Dendritic cell treated with granulocyte-macrophage colony-stimulating factor and Interleukin-4, amounts not matched to agents 40 ng/mL and 50 ng/mL, for 4 days (primary cell): ENCODE results near the gene CDYL.

ENCODE experiments used
- H3K27ac Mint-ChIP-seq: one replicate; pipeline ENCODE4 v1.8.0; 2022; ENCODE audit warnings: mild to moderate bottlenecking, mixed read lengths
- H3K27me3 Mint-ChIP-seq: one replicate; pipeline ENCODE4 v1.8.0; 2022; ENCODE audit warnings: mild to moderate bottlenecking, mixed read lengths
- H3K36me3 Mint-ChIP-seq: one replicate; pipeline ENCODE4 v1.8.0; 2022; ENCODE audit warnings: low read depth, mixed read lengths
- H3K4me1 Mint-ChIP-seq: one replicate; pipeline ENCODE4 v1.8.0; 2022; ENCODE audit warnings: low read depth, mixed read lengths
- H3K4me3 Mint-ChIP-seq: one replicate; pipeline ENCODE4 v1.8.0; 2022; ENCODE audit warnings: mild to moderate bottlenecking, moderate library complexity, mixed read lengths
- H3K9me3 Mint-ChIP-seq: one replicate; pipeline ENCODE4 v1.8.0; 2022; ENCODE audit warnings: mixed read lengths
- intact Hi-C: fragments of 100-400 bp; cut with micrococcal nuclease; formaldehyde crosslinking; loops from one replicate; pipeline ENCODE4 v1.15.0; 2022

CDYL gene

DNA sequence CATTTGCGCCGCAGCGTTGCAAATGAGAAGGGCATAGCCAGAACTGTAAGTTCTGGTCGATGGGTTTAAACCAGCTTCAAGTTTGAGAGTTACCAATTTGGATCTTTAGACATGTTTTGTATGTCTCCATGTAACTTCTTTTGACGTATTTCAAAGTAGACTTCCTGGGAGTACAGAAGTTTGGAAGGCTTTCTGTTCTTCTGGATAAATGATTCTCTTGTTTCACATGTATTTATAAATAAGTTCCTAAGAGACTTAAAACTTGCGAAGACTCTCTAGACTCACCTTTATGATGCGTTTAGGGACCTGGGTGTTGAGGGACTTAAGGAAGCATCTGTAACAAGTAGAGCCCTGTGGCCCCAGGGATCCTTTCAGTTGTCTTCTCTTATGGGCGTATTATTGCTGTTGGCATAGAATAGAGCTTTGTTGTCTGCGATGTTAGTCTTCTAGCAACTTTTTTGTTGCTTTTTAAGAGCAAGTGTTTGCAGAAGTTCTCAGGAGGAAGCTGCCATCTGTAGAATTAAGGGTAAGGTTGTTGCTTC lies 1.3 kb downstream of the CDYL start:
- peaks cover 64% of the 10 kb centered on the region for H3K4me1 Mint-ChIP-seq
- peak overlapping the region; percentile 74 for H3K27ac Mint-ChIP-seq
- H3K36me3 Mint-ChIP-seq: no peaks in the 10 kb centered on the region
- H3K4me3 Mint-ChIP-seq: peak overlapping the region; percentile 84
- no peaks in the 10 kb centered on the region for H3K9me3 Mint-ChIP-seq
- intact Hi-C loops: loop anchor here (5.0 to 10.0 kb wide), 2 partner anchors 463 to 640 kb away; partner anchors contain the start of gene ECI2
- H3K27me3 Mint-ChIP-seq: peaks cover 19% of the 10 kb centered on the region

- H3K4me1 Mint-ChIP-seq: peaks cover 66% of the 10 kb centered on the region
- peaks cover 15% of the 10 kb centered on the region for H3K27me3 Mint-ChIP-seq
- no peaks in the 10 kb centered on the region for H3K9me3 Mint-ChIP-seq
- H3K36me3 Mint-ChIP-seq: no peaks in the 10 kb centered on the region
- H3K4me3 Mint-ChIP-seq: peak overlapping the region; percentile 84
- peak overlapping the region; percentile 74 for H3K27ac Mint-ChIP-seq
- intact Hi-C loops: loop anchor here (5.0 to 10.0 kb wide), 2 partner anchors 463 to 641 kb away; partner anchors contain the start of gene ECI2
Measured at GRCh38 chr6:4778086-4778485, 1.9 kb downstream of the CDYL start.

- Mint-ChIP-seq H3K27ac (no peak overlapping the region), H3K9me3 (peaks cover 7% of the 10 kb centered on the region), H3K27me3 (no peaks in the 10 kb centered on the region), H3K4me1 (peaks cover 66% of the 10 kb centered on the region), H3K4me3 (no peak overlapping the region), H3K36me3 (peaks cover 6% of the 10 kb centered on the region)
- intact Hi-C loops: loop anchor here (10.0 kb wide), 1 partner anchor 154 kb away; no protein-coding TSS in a partner anchor
Measured at GRCh38 chr6:4780360-4780812, 4.2 kb downstream of the CDYL start.

DNA sequence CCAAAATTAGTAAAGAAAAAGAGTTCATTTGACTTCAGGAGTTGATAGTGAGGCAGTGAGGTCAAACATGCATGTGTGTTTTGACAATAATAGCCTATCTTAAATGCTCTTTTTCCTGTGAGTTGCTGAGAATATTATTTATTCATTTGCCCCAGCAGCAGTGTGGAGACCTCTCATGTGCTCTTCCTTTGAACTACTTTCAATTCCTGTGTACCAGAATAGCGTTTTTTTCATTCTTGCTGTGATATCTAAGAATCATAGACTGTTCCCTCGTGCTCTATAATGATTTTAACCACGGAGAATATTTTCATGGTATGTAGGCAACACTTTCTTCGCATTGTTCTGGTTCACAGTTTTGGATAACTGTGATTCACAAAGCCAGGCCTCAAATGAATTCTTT lies 5.2 kb downstream of the CDYL start:
- no peaks in the 10 kb centered on the region for H3K27me3 Mint-ChIP-seq
- intact Hi-C loops: loop anchor here (10.0 kb wide), 1 partner anchor 153 kb away; no protein-coding TSS in a partner anchor
- H3K4me1 Mint-ChIP-seq: peaks cover 70% of the 10 kb centered on the region
- H3K9me3 Mint-ChIP-seq: peaks cover 7% of the 10 kb centered on the region
- H3K27ac Mint-ChIP-seq: no peak overlapping the region
- H3K4me3 Mint-ChIP-seq: no peak overlapping the region
- peaks cover 6% of the 10 kb centered on the region for H3K36me3 Mint-ChIP-seq

DNA sequence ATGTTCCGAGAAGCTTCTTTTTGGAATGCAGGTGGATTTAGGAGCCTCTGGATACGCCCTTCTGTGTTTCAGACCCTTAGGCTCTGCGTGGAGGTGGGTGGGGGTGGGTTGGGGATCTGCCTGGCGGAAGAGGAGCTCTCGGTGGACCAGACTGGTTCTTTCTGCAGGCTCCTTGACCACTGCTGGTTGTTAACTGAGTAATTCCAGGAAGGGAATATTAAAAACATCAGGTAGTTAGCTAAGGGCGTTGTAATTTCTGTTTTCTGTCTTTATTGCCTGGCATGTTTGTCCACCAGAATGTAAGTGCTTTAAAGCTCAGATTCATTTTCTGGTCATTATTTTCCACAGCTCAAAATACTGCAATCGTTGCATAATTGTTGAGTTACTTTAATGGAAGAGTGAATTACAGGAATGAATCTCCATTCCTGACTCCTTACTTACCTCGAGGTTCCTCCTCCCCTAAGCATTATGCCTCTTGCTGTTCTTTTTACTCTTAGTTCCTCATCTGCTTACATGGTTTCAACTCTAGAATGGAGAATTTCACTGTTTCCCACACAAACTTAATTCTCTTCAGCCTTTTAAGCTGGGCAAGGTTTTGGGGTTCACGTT lies 5.9 kb downstream of the CDYL start:
- peaks cover 76% of the 10 kb centered on the region for H3K4me1 Mint-ChIP-seq
- H3K27me3 Mint-ChIP-seq: no peaks in the 10 kb centered on the region
- peaks cover 6% of the 10 kb centered on the region for H3K36me3 Mint-ChIP-seq
- no peak overlapping the region for H3K27ac Mint-ChIP-seq
- intact Hi-C loops: loop anchor here (10.0 kb wide), 1 partner anchor 153 kb away; no protein-coding TSS in a partner anchor
- H3K9me3 Mint-ChIP-seq: peaks cover 7% of the 10 kb centered on the region
- H3K4me3 Mint-ChIP-seq: no peak overlapping the region

DNA sequence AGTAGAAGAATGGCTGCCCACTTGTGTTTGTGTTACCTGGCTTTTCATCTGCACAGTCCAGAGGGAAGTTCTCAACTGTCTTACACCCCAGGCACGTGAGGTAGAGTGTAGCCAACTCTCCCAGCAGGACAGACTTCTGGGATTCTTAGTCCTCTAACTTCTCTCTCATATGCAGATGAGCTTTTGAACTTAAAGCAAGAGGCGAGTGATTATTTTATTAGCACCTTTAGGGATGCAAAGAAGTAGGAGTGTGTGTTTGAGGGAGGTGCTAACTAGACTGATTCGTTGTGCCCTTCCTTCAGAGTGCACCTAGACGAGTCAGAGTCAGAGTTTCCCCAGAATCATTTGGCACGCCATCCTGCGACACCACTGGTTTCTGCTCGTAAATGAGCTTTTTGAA lies 10.8 kb downstream of the CDYL start:
- H3K4me3 Mint-ChIP-seq: no peak overlapping the region
- no peak overlapping the region for H3K27ac Mint-ChIP-seq
- H3K4me1 Mint-ChIP-seq: peaks cover 66% of the 10 kb centered on the region
- peaks cover 7% of the 10 kb centered on the region for H3K9me3 Mint-ChIP-seq
- no peaks in the 10 kb centered on the region for H3K27me3 Mint-ChIP-seq
- intact Hi-C loops: loop anchor here (10.0 kb wide), 1 partner anchor 148 kb away; no protein-coding TSS in a partner anchor
- H3K36me3 Mint-ChIP-seq: peaks cover 13% of the 10 kb centered on the region

GRCh38 chr6:4788482-4788881 lies 12.3 kb downstream of the CDYL start:
- Mint-ChIP-seq H3K4me3 (no peak overlapping the region), H3K36me3 (peaks cover 11% of the 10 kb centered on the region), H3K27me3 (no peaks in the 10 kb centered on the region), H3K4me1 (peaks cover 57% of the 10 kb centered on the region), H3K27ac (no peak overlapping the region), H3K9me3 (peaks cover 5% of the 10 kb centered on the region)
- intact Hi-C loops: loop anchor here (10.0 kb wide), 1 partner anchor 146 kb away; no protein-coding TSS in a partner anchor

DNA sequence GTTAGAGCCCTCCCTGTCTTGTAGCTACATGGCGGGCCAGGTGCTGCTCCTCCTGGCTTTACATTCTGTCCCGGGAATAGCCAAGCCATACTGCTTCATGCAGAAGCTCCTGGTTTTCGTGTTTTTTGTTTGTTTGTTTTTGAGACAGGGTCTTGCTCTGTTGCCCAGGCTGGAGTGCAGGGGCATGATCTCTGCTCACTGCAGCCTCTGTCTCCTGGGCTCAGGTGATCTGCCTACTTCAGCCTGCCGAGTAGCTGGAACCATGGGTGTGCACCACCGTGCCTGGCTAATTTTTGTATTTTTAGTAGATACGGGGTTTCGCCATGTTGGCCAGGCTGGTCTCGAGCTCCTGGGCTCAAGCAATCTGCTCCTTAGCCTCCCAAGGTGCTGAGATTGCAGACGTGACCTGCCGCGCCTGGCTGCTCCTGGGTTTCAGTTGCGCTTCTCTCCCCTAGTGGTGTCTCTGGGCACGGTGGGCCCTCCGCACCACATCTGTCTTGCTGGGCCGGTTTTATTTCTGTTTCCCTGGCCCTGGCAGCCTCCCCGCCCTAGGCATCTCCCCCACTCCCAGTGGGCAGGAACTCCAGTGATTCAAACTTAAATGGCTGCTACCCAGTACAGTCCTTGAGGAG lies 12.9 kb downstream of the CDYL start:
- Mint-ChIP-seq H3K36me3 (peaks cover 6% of the 10 kb centered on the region), H3K9me3 (no peaks in the 10 kb centered on the region), H3K4me3 (no peak overlapping the region), H3K27me3 (no peaks in the 10 kb centered on the region), H3K27ac (peak overlapping the region; percentile 7), H3K4me1 (peaks cover 51% of the 10 kb centered on the region)
- intact Hi-C loops: loop anchor here (10.0 kb wide), 1 partner anchor 146 kb away; no protein-coding TSS in a partner anchor

DNA sequence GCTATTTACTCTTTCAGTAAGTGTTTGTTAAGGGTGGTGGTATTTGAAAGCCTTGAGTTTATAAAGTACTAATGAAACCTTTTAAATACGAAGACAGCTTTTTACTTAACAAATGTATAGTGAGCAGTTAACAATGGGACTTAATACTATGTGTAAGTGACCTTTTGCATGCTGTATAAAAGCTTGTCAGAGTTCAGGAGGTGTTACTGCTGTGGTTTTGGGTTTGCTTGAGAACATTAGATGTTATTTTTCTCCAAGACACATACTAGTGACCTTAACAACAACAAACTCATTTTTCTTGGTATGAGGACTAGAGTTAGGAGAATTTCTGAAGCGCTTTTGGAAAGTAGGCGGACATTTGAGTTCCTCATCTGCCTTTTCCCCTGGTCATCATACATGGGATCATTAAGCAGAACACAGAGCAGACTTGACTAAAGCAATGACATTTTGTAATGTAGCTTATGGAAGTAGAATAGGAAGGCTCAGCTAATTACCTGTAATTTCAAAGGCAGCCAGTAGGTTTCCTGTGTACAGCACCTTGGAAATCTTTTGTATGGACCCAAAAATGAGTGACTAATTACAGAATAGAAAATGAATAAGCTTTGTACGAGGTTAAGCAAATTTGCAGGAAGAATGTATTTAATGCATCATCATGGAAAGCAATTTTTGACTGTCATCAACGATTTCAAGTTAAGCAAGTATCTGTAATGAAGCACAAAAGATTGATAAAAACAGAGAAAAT lies 14.1 kb downstream of the CDYL start:
- Mint-ChIP-seq H3K4me1 (peaks cover 45% of the 10 kb centered on the region), H3K36me3 (peaks cover 6% of the 10 kb centered on the region), H3K27ac (no peak overlapping the region), H3K9me3 (no peaks in the 10 kb centered on the region), H3K4me3 (no peak overlapping the region), H3K27me3 (no peaks in the 10 kb centered on the region)
- intact Hi-C loops: no loop called here

GRCh38 chr6:4794140-4794707 lies 18.0 kb downstream of the CDYL start:
- Mint-ChIP-seq H3K27ac (no peak overlapping the region), H3K36me3 (no peaks in the 10 kb centered on the region), H3K27me3 (no peaks in the 10 kb centered on the region), H3K4me1 (peaks cover 15% of the 10 kb centered on the region), H3K9me3 (no peaks in the 10 kb centered on the region), H3K4me3 (no peak overlapping the region)
- intact Hi-C loops: no loop called here

- Mint-ChIP-seq H3K27ac (no peak overlapping the region), H3K4me3 (no peak overlapping the region), H3K36me3 (no peaks in the 10 kb centered on the region), H3K9me3 (no peaks in the 10 kb centered on the region), H3K4me1 (peaks cover 23% of the 10 kb centered on the region), H3K27me3 (no peaks in the 10 kb centered on the region)
- intact Hi-C loops: no loop called here
Measured at GRCh38 chr6:4797587-4797986, 21.4 kb downstream of the CDYL start.

- H3K27me3 Mint-ChIP-seq: no peaks in the 10 kb centered on the region
- H3K9me3 Mint-ChIP-seq: no peaks in the 10 kb centered on the region
- peaks cover 44% of the 10 kb centered on the region for H3K4me1 Mint-ChIP-seq
- no peaks in the 10 kb centered on the region for H3K36me3 Mint-ChIP-seq
- intact Hi-C loops: no loop called here
- no peak overlapping the region for H3K27ac Mint-ChIP-seq
- no peak overlapping the region for H3K4me3 Mint-ChIP-seq
Measured at GRCh38 chr6:4799912-4800311, 23.7 kb downstream of the CDYL start.

DNA sequence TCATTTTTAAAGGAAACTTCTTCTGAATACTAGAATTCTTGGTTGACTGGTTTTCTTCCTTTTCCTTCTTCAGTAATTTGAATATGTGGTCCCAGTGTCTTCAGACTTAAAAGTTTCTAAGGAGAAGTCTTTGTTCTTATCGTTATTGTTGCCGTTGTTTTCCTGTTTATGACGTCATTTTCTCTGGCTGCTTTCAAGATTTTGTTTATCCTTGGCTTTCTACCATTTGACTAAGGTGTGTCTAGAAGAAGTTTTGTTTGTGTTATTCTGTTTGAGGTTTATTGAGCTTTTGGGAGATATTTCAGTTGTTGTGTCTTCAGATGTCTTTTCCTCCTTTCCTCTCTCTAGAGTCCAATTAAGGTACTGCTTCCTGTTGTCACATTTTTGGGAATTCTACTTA lies 24.5 kb downstream of the CDYL start:
- Mint-ChIP-seq H3K27me3 (no peaks in the 10 kb centered on the region), H3K4me3 (no peak overlapping the region), H3K36me3 (no peaks in the 10 kb centered on the region), H3K27ac (no peak overlapping the region), H3K4me1 (peaks cover 51% of the 10 kb centered on the region), H3K9me3 (no peaks in the 10 kb centered on the region)
- intact Hi-C loops: no loop called here
